Astrocyte (in vitro differentiated cells and primary cell): Measurements from ENCODE around the gene CA10. TPM values are rescaled to one million over a fixed set of nuclear protein-coding genes. Genes with fewer than 3 reads are reported as not detected.

ENCODE experiments used
- DNase-seq: peaks from one replicate; pipeline ENCODE4 v3.0.0-alpha.2; 2010; ENCODE audit warnings: low read depth
- FAIRE-seq: peaks from 2 replicates; lab custom pipeline; 2011; peaks lifted over from hg19 to GRCh38; lab: Jason Lieb, UNC
- H2AFZ ChIP-seq: 2 replicates; pipeline ENCODE4 v1.6.0; 2012; ENCODE audit warnings: low read depth, low read length, inconsistent platforms
- H3K27ac ChIP-seq: 2 replicates; pipeline ENCODE4 v1.5.1; 2011; ENCODE audit warnings: low read depth, low read length, inconsistent platforms
- H3K27me3 ChIP-seq: 2 replicates; pipeline ENCODE4 v1.6.0; 2011; ENCODE audit warnings: low read length, inconsistent platforms; ENCODE audit not compliant: insufficient read depth
- H3K36me3 ChIP-seq: 2 replicates; pipeline ENCODE4 v1.5.1; 2011; ENCODE audit warnings: low read length, inconsistent platforms; ENCODE audit not compliant: insufficient read depth
- H3K4me1 ChIP-seq: 2 replicates; pipeline ENCODE4 v1.5.1; 2011; ENCODE audit warnings: low read length, inconsistent platforms; ENCODE audit not compliant: insufficient read depth
- H3K4me2 ChIP-seq: 2 replicates; pipeline ENCODE4 v1.6.0; 2012; ENCODE audit warnings: low read length, inconsistent platforms
- H3K4me3 ChIP-seq: 2 replicates; pipeline ENCODE4 v1.5.1; 2011; ENCODE audit warnings: low read depth, mild to moderate bottlenecking, low read length, inconsistent platforms; ENCODE audit not compliant: insufficient read depth
- H3K79me2 ChIP-seq: 2 replicates; pipeline ENCODE4 v1.6.0; 2012; ENCODE audit warnings: mild to moderate bottlenecking, low read length, inconsistent platforms; ENCODE audit not compliant: insufficient read depth
- H3K9ac ChIP-seq: 2 replicates; pipeline ENCODE4 v1.6.0; 2012; ENCODE audit warnings: mild to moderate bottlenecking, low read length, inconsistent platforms
- H3K9me3 ChIP-seq: 2 replicates; pipeline ENCODE4 v1.5.1; 2012; ENCODE audit warnings: low read depth, mild to moderate bottlenecking, low read length, inconsistent platforms; ENCODE audit not compliant: insufficient read depth
- H4K20me1 ChIP-seq: 2 replicates; pipeline ENCODE4 v1.6.0; 2012; ENCODE audit warnings: low read length, inconsistent platforms; ENCODE audit not compliant: insufficient read depth
- H3K27ac Mint-ChIP-seq: one replicate; pipeline ENCODE4 v1.8.0; 2021; ENCODE audit warnings: mild to moderate bottlenecking, mixed read lengths; ENCODE audit not compliant: unreplicated experiment
- H3K27me3 Mint-ChIP-seq: one replicate; pipeline ENCODE4 v1.8.0; 2021; ENCODE audit warnings: low read depth, mixed read lengths; ENCODE audit not compliant: unreplicated experiment
- H3K36me3 Mint-ChIP-seq: one replicate; pipeline ENCODE4 v1.8.0; 2021; ENCODE audit warnings: low read depth, mixed read lengths; ENCODE audit not compliant: unreplicated experiment
- H3K4me1 Mint-ChIP-seq: one replicate; pipeline ENCODE4 v1.8.0; 2021; ENCODE audit warnings: low read depth, mixed read lengths; ENCODE audit not compliant: unreplicated experiment
- H3K4me3 Mint-ChIP-seq: one replicate; pipeline ENCODE4 v1.8.0; 2021; ENCODE audit warnings: mild to moderate bottlenecking, moderate library complexity, mixed read lengths; ENCODE audit not compliant: unreplicated experiment
- H3K9me3 Mint-ChIP-seq: one replicate; pipeline ENCODE4 v1.8.0; 2021; ENCODE audit warnings: mild to moderate bottlenecking, mixed read lengths; ENCODE audit not compliant: unreplicated experiment
- CTCF ChIP-seq: IDR thresholded peaks from 2 replicates; pipeline ENCODE4 v1.5.1; 2011; ENCODE audit warnings: low read depth, mild to moderate bottlenecking, inconsistent platforms, low read length, moderate library complexity; ENCODE audit not compliant: insufficient read depth
- EZH2 ChIP-seq: IDR thresholded peaks from 2 replicates; pipeline ENCODE4 v1.6.1; 2012; ENCODE audit warnings: mild to moderate bottlenecking, low read length, inconsistent platforms; ENCODE audit not compliant: insufficient read depth
- total RNA-seq: library from RNA; stranded (reverse); gene quantifications from 2 replicates; pipeline ENCODE4 v1.2.1, GENCODE V29; 2021

Gene CA10
- total RNA-seq, 1 donor from 2014 or later, result 0.43 TPM

GRCh38 chr17:51718983-51719382 lies 439.5 kb downstream of the CA10 start:
- Histone ChIP-seq H2AFZ (no peak overlapping the region), H4K20me1 (no peaks in the 10 kb centered on the region), H3K4me2 (no peak overlapping the region), H3K27me3 (no peaks in the 10 kb centered on the region), H3K79me2 (no peaks in the 10 kb centered on the region), H3K36me3 (no peaks in the 10 kb centered on the region), H3K4me1 (no peaks in the 10 kb centered on the region), H3K9ac (no peak overlapping the region), H3K4me3 (no peak overlapping the region), H3K9me3 (no peaks in the 10 kb centered on the region), H3K27ac (no peak overlapping the region)
- H3K4me1 Mint-ChIP-seq, result no peaks in the 10 kb centered on the region
- no peak overlapping the region for H3K27ac Mint-ChIP-seq
- H3K9me3 Mint-ChIP-seq, result no peaks in the 10 kb centered on the region
- H3K36me3 Mint-ChIP-seq, result no peaks in the 10 kb centered on the region
- H3K27me3 Mint-ChIP-seq, result no peaks in the 10 kb centered on the region
- TF ChIP-seq CTCF (no peak), EZH2 (no peak)
- no peak overlapping the region for H3K4me3 Mint-ChIP-seq
- no peak for FAIRE-seq
- DNase-seq, result no peak

GRCh38 chr17:51711581-51711980 lies 446.9 kb downstream of the CA10 start:
- Mint-ChIP-seq H3K4me3 (no peak overlapping the region), H3K36me3 (no peaks in the 10 kb centered on the region), H3K27ac (no peak overlapping the region), H3K4me1 (no peaks in the 10 kb centered on the region), H3K9me3 (no peaks in the 10 kb centered on the region), H3K27me3 (peaks cover 23% of the 10 kb centered on the region)
- no peaks in the 10 kb centered on the region for H3K27me3 ChIP-seq
- FAIRE-seq (no peak), DNase-seq (no peak)
- peaks cover 2% of the 10 kb centered on the region for H3K9me3 ChIP-seq
- no peak for TF ChIP-seq EZH2
- no peak for TF ChIP-seq CTCF
- no peak overlapping the region for H3K4me2 ChIP-seq
- no peaks in the 10 kb centered on the region for H3K36me3 ChIP-seq
- no peaks in the 10 kb centered on the region for H4K20me1 ChIP-seq
- H3K4me1 ChIP-seq, result no peaks in the 10 kb centered on the region
- H3K27ac ChIP-seq, result no peak overlapping the region
- no peak overlapping the region for H3K9ac ChIP-seq
- no peaks in the 10 kb centered on the region for H3K79me2 ChIP-seq
- no peak overlapping the region for H2AFZ ChIP-seq
- H3K4me3 ChIP-seq, result no peak overlapping the region

- TF ChIP-seq CTCF (no peak), EZH2 (no peak)
- H3K9me3 ChIP-seq, result peaks cover 2% of the 10 kb centered on the region
- no peak overlapping the region for H3K27ac ChIP-seq
- H3K4me3 ChIP-seq, result no peak overlapping the region
- Mint-ChIP-seq H3K4me1 (no peaks in the 10 kb centered on the region), H3K27ac (no peak overlapping the region), H3K36me3 (no peaks in the 10 kb centered on the region), H3K4me3 (no peak overlapping the region), H3K9me3 (no peaks in the 10 kb centered on the region), H3K27me3 (peaks cover 23% of the 10 kb centered on the region)
- DNase-seq, result no peak
- H3K36me3 ChIP-seq, result no peaks in the 10 kb centered on the region
- H3K9ac ChIP-seq, result no peak overlapping the region
- H4K20me1 ChIP-seq, result no peaks in the 10 kb centered on the region
- H3K4me2 ChIP-seq, result no peak overlapping the region
- no peak overlapping the region for H2AFZ ChIP-seq
- H3K4me1 ChIP-seq, result no peaks in the 10 kb centered on the region
- no peaks in the 10 kb centered on the region for H3K27me3 ChIP-seq
- no peak for FAIRE-seq
- H3K79me2 ChIP-seq, result no peaks in the 10 kb centered on the region
Measured at GRCh38 chr17:51710634-51710979, 447.9 kb downstream of the CA10 start.
